GM12878 (cell line): ENCODE measurements around the gene TSFM. TPM values are rescaled to one million over a fixed set of nuclear protein-coding genes. Genes with fewer than 3 reads are reported as not detected.

Experiments used
- ATF3 ChIP-seq: IDR thresholded peaks from 2 replicates; pipeline ENCODE4 v1.6.1; 2011; ENCODE audit warnings: low read depth, mild to moderate bottlenecking, low read length, moderate library complexity, borderline replicate concordance; ENCODE audit errors: extremely low read depth
- ATF7 ChIP-seq: fragments of 450-650 bp; IDR thresholded peaks from 2 replicates; pipeline ENCODE4 v1.6.1; 2016; ENCODE audit warnings: low read depth, mild to moderate bottlenecking
- CREB1 ChIP-seq: IDR thresholded peaks from 2 replicates; pipeline ENCODE4 v1.6.1; 2012; ENCODE audit warnings: low read depth, mild to moderate bottlenecking, inconsistent platforms
- EP300 ChIP-seq, 2 experiments: fragments of 150-350 bp in 1 of 2; IDR thresholded peaks; 2 replicates each; pipeline ENCODE4 v1.6.1; 2011 to 2012; ENCODE audit warnings: low read depth in 2 of 2, low read length in 2 of 2, borderline replicate concordance in 1 of 2, improper control_type of control experiment in 1 of 2, inconsistent platforms in 1 of 2; ENCODE audit not compliant: control insufficient read depth in 1 of 2
- IKZF2 ChIP-seq, 2 experiments: fragments of 450-650 bp; IDR thresholded peaks; 2 replicates each; pipeline ENCODE4 v1.6.1; 2017; ENCODE audit warnings: mild to moderate bottlenecking in 2 of 2, moderate library complexity in 2 of 2
- KAT2A ChIP-seq: conservative IDR thresholded peaks from 2 replicates; pipeline ENCODE4 v1.6.1; 2011; ENCODE audit warnings: low read depth, low read length; ENCODE audit not compliant: control insufficient read depth
- KDM1A ChIP-seq: fragments of 200-600 bp; sonication (generic); IDR thresholded peaks from 2 replicates; pipeline ENCODE4 v1.6.1; 2016; ENCODE audit warnings: borderline replicate concordance
- LARP7 ChIP-seq: fragments of 450-650 bp; IDR thresholded peaks from 2 replicates; pipeline ENCODE4 v1.6.1; 2017; ENCODE audit warnings: mild to moderate bottlenecking
- NFIC ChIP-seq: IDR thresholded peaks from 2 replicates; pipeline ENCODE4 v1.6.1; 2012; ENCODE audit warnings: low read depth, mild to moderate bottlenecking, inconsistent platforms, low read length, moderate library complexity
- NFYA ChIP-seq: IDR thresholded peaks from 2 replicates; pipeline ENCODE4 v1.6.1; 2011; ENCODE audit warnings: low read depth, mild to moderate bottlenecking, low read length, improper control_type of control experiment, borderline replicate concordance
- NR2F1 ChIP-seq: fragments of 450-650 bp; conservative IDR thresholded peaks from 2 replicates; pipeline ENCODE4 v1.6.1; 2017; ENCODE audit warnings: mild to moderate bottlenecking
- PAX5 ChIP-seq: IDR thresholded peaks from 2 replicates; pipeline ENCODE4 v1.6.1; 2011; ENCODE audit warnings: low read depth, low read length, borderline replicate concordance
- PBX3 ChIP-seq: IDR thresholded peaks from 2 replicates; pipeline ENCODE4 v1.6.1; 2011; ENCODE audit warnings: mild to moderate bottlenecking, low read depth, low read length, moderate library complexity; ENCODE audit not compliant: insufficient replicate concordance
- PML ChIP-seq: IDR thresholded peaks from 2 replicates; pipeline ENCODE4 v1.6.1; 2012; ENCODE audit warnings: low read length, inconsistent platforms
- RELB ChIP-seq: fragments of 450-650 bp; IDR thresholded peaks from 2 replicates; pipeline ENCODE4 v1.6.1; 2017; ENCODE audit warnings: low read depth, mild to moderate bottlenecking, moderate library complexity
- RFX5 ChIP-seq: IDR thresholded peaks from 2 replicates; pipeline ENCODE4 v1.6.1; 2011; ENCODE audit warnings: low read depth, low read length, improper control_type of control experiment
- RUNX3 ChIP-seq: IDR thresholded peaks from 2 replicates; pipeline ENCODE4 v1.6.1; 2012; ENCODE audit warnings: low read length, inconsistent platforms
- SMAD1 ChIP-seq: fragments of 450-650 bp; IDR thresholded peaks from 2 replicates; pipeline ENCODE4 v1.6.1; 2018; ENCODE audit warnings: mild to moderate bottlenecking, low read depth; ENCODE audit not compliant: partially characterized antibody
- SPI1 ChIP-seq: IDR thresholded peaks from 2 replicates; pipeline ENCODE4 v1.6.1; 2011; ENCODE audit warnings: low read depth, mild to moderate bottlenecking, low read length, moderate library complexity, borderline replicate concordance; ENCODE audit not compliant: insufficient read depth
- USF1 ChIP-seq: IDR thresholded peaks from 2 replicates; pipeline ENCODE4 v1.6.1; 2011; ENCODE audit warnings: borderline replicate concordance, low read depth, mild to moderate bottlenecking, moderate library complexity, mixed read lengths, low read length; ENCODE audit not compliant: insufficient read depth; ENCODE audit errors: extremely low read length
- USF2 ChIP-seq: IDR thresholded peaks from 2 replicates; pipeline ENCODE4 v1.6.1; 2011; ENCODE audit warnings: low read depth, low read length, improper control_type of control experiment, borderline replicate concordance
- YY1 ChIP-seq: IDR thresholded peaks from 2 replicates; pipeline ENCODE4 v1.6.1; 2011; ENCODE audit warnings: low read depth, mild to moderate bottlenecking, low read length
- ZBED1 ChIP-seq: IDR thresholded peaks from 2 replicates; pipeline ENCODE4 v1.6.1; 2016; ENCODE audit warnings: borderline replicate concordance
- ZNF207 ChIP-seq: fragments of 450-650 bp; IDR thresholded peaks from 2 replicates; pipeline ENCODE4 v1.6.1; 2014; ENCODE audit warnings: antibody characterized with exemption, mild to moderate bottlenecking, borderline replicate concordance
- ZNF217 ChIP-seq: fragments of 450-650 bp; IDR thresholded peaks from 2 replicates; pipeline ENCODE4 v1.6.1; 2017; ENCODE audit warnings: antibody characterized with exemption, mild to moderate bottlenecking
- polyA plus RNA-seq, 11 experiments: library from polyadenylated mRNA; depleted of rRNA in 4 of 11; unstranded in 6 of 11; stranded (reverse) in 5 of 11; fragments of >200 nt; fragmentation: Nextera tagmentation in 4 of 11; fragmentation: Illumina TruSeq in 1 of 11; extraction: Ambion mirVana in 4 of 11; extraction: Trizol in 1 of 11; gene quantifications; 1 replicate in 1 of 11; 2 replicates in 10 of 11; pipeline versions ENCODE4 v1.2.1 to v1.2.3, GENCODE V29; 2011 to 2016; ENCODE audit warnings: inconsistent platforms in 2 of 11, missing spikeins in 2 of 11, low read depth in 1 of 11
- total RNA-seq, 4 experiments: library from RNA; depleted of rRNA in 3 of 4; stranded (reverse); fragments of >200 nt in 3 of 4; fragmentation: Illumina TruSeq in 1 of 4; extraction: Trizol in 1 of 4; gene quantifications; 2 replicates each; pipeline versions ENCODE4 v1.2.1 to v1.2.3, GENCODE V29; 2013 to 2021

The TSFM gene
- total and polyA plus RNA-seq, 10 of the 15 experiments (the other 5 are each of a cell fraction or from before 2014, with no cell fraction given) = 36.7 to 132 (median 45.6) TPM

GRCh38 chr12:57836442-57837375, 54.1 kb downstream of the TSFM start (continued):
- TF ChIP-seq LARP7 = no peak
- TF ChIP-seq USF1 = no peak
- TF ChIP-seq KAT2A = no peak
- peak; percentile 45; the same call in 1 of the 2 replicates for TF ChIP-seq RUNX3
- no peak for TF ChIP-seq ATF7
- 0 out of 2 replicates have a peak, but pooled peaks have one; percentile 11 for TF ChIP-seq CREB1
- TF ChIP-seq RFX5 = no peak
- TF ChIP-seq NFIC = peak; percentile 68; the same call in 1 of the 2 replicates
- peak; percentile 30; the same call in 1 of the 2 replicates for TF ChIP-seq RELB
- no peak for TF ChIP-seq USF2
- TF ChIP-seq PML = no peak
- peak in 1 of 2 experiments; percentile 43; a peak in 1 of 4 replicates for TF ChIP-seq IKZF2 (IDR thresholded peaks at IDR 0.05)
- TF ChIP-seq KDM1A = no peak
- TF ChIP-seq SPI1 = no peak
- no peak for TF ChIP-seq EP300 (IDR thresholded peaks at IDR 0.05; ENCODE audit: borderline replicate concordance in 1 of 2, control insufficient read depth in 1 of 2, low read depth in 2 of 2, low read length in 2 of 2)
- no peak for TF ChIP-seq ZNF217
- TF ChIP-seq YY1 = peak; percentile 89
- TF ChIP-seq SMAD1 = no peak
- TF ChIP-seq NR2F1 = no peak
- no peak for TF ChIP-seq ZBED1
- no peak for TF ChIP-seq NFYA
- no peak for TF ChIP-seq ATF3
- no peak for TF ChIP-seq PAX5
- no peak for TF ChIP-seq PBX3
- no peak for TF ChIP-seq ZNF207
